GM23338 (cell line): ENCODE data around the gene ABL1. TPM values are rescaled to one million over a fixed set of nuclear protein-coding genes. Genes with fewer than 3 reads are reported as not detected.

Source experiments
- ATAC-seq: fragments of 200-7000 bp; cut with Tn5 transposase; 3 replicates; pipeline ENCODE4 v1.9.1; 2020
- DNase-seq: peaks from one replicate; pipeline ENCODE4 v3.0.0-alpha.2; 2015; ENCODE audit warnings: low spot score
- H2AFZ ChIP-seq: fragments of 200-600 bp; sonication (generic); 2 replicates; pipeline ENCODE4 v1.8.0; 2016; ENCODE audit warnings: antibody characterized with exemption, mild to moderate bottlenecking, moderate library complexity
- H3F3A ChIP-seq: fragments of 200-600 bp; sonication (generic); replicated peaks from 2 replicates; pipeline ENCODE4 v1.8.0; 2017; ENCODE audit warnings: antibody characterized with exemption, mixed run types, low read depth
- H3K27ac ChIP-seq: fragments of 200-600 bp; sonication (generic); 2 replicates; pipeline ENCODE4 v1.6.1; 2016; ENCODE audit warnings: low read depth
- H3K27me3 ChIP-seq: fragments of 200-600 bp; sonication (generic); 2 replicates; pipeline ENCODE4 v1.8.0; 2016; ENCODE audit warnings: mild to moderate bottlenecking, mixed run types, moderate library complexity; ENCODE audit not compliant: insufficient read depth
- H3K36me3 ChIP-seq: fragments of 200-600 bp; sonication (generic); 2 replicates; pipeline ENCODE4 v1.8.0; 2016; ENCODE audit warnings: mild to moderate bottlenecking; ENCODE audit not compliant: insufficient read depth
- H3K4me1 ChIP-seq: fragments of 200-600 bp; sonication (generic); 2 replicates; pipeline ENCODE4 v1.8.0; 2016; ENCODE audit warnings: mild to moderate bottlenecking, moderate library complexity; ENCODE audit not compliant: insufficient read depth
- H3K4me2 ChIP-seq: fragments of 200-600 bp; sonication (generic); 2 replicates; pipeline ENCODE4 v1.7.1; 2017; ENCODE audit warnings: mixed run types
- H3K4me3 ChIP-seq: fragments of 200-600 bp; sonication (generic); 2 replicates; pipeline ENCODE4 v1.6.1; 2016; ENCODE audit warnings: mixed run types
- H3K79me2 ChIP-seq: fragments of 200-600 bp; sonication (generic); replicated peaks from 2 replicates; pipeline ENCODE4 v1.8.0; 2017; ENCODE audit warnings: mild to moderate bottlenecking; ENCODE audit not compliant: insufficient read depth
- H3K9me2 ChIP-seq: fragments of 200-600 bp; sonication (generic); 2 replicates; pipeline ENCODE4 v1.8.0; 2017; ENCODE audit not compliant: insufficient read depth
- H4K20me1 ChIP-seq: fragments of 200-600 bp; sonication (generic); replicated peaks from 2 replicates; pipeline ENCODE4 v1.8.0; 2017; ENCODE audit warnings: mild to moderate bottlenecking; ENCODE audit not compliant: insufficient read depth
- H3K27ac Mint-ChIP-seq: 2 replicates; pipeline ENCODE4 v1.8.0; 2020; ENCODE audit warnings: inconsistent platforms, mild to moderate bottlenecking, moderate library complexity, mixed read lengths
- H3K27me3 Mint-ChIP-seq: 3 replicates; pipeline ENCODE4 v1.8.0; 2022; ENCODE audit warnings: low read depth, mild to moderate bottlenecking, moderate library complexity, mixed read lengths, inconsistent platforms; ENCODE audit not compliant: insufficient read depth, poor library complexity
- H3K36me3 Mint-ChIP-seq: 3 replicates; pipeline ENCODE4 v1.8.0; 2021; ENCODE audit warnings: low read depth, mild to moderate bottlenecking, inconsistent platforms, moderate library complexity, mixed read lengths
- H3K4me1 Mint-ChIP-seq: 3 replicates; pipeline ENCODE4 v1.8.0; 2020; ENCODE audit warnings: mild to moderate bottlenecking, inconsistent platforms, mixed read lengths
- H3K4me3 Mint-ChIP-seq: 3 replicates; pipeline ENCODE4 v1.8.0; 2021; ENCODE audit warnings: moderate library complexity, mild to moderate bottlenecking, inconsistent platforms, mixed read lengths
- H3K9me3 Mint-ChIP-seq: 3 replicates; pipeline ENCODE4 v1.8.0; 2020; ENCODE audit warnings: moderate library complexity, mild to moderate bottlenecking, inconsistent platforms, mixed read lengths
- CREB1 ChIP-seq: fragments of 250-450 bp; sonication (Bioruptor Pico); IDR thresholded peaks from 2 replicates; pipeline ENCODE4 v1.5.0; 2020; ENCODE audit warnings: low read depth, mild to moderate bottlenecking, moderate library complexity
- EZH2phosphoT487 ChIP-seq: fragments of 200-600 bp; sonication (generic); IDR thresholded peaks from one replicate; pipeline ENCODE4 v1.8.1; 2018; ENCODE audit warnings: antibody characterized with exemption; ENCODE audit not compliant: unreplicated experiment
- JUNB ChIP-seq: IDR thresholded peaks from one replicate; pipeline ENCODE4 v1.6.1; 2016; ENCODE audit warnings: antibody characterized with exemption; ENCODE audit not compliant: unreplicated experiment
- NANOG ChIP-seq: IDR thresholded peaks from 2 replicates; pipeline ENCODE4 v1.6.1; 2016; ENCODE audit warnings: antibody characterized with exemption, borderline replicate concordance
- POLR2AphosphoS5 ChIP-seq: IDR thresholded peaks from 2 replicates; pipeline ENCODE4 v1.6.1; 2016; ENCODE audit warnings: antibody characterized with exemption, low read depth
- STAT1 ChIP-seq: IDR thresholded peaks from one replicate; pipeline ENCODE4 v1.6.1; 2016; ENCODE audit warnings: antibody characterized with exemption; ENCODE audit not compliant: unreplicated experiment
- ZNF331 ChIP-seq: fragments of 250-450 bp; sonication (Bioruptor Pico); IDR thresholded peaks from 2 replicates; pipeline ENCODE4 v1.5.0; 2020; ENCODE audit warnings: low read depth, mild to moderate bottlenecking, moderate library complexity
- polyA plus RNA-seq: library from polyadenylated mRNA; unstranded; fragments of >200 nt; fragmentation: Nextera tagmentation; extraction: Ambion mirVana; gene quantifications from 2 replicates; pipeline ENCODE4 v1.2.1, GENCODE V29; 2016
- total RNA-seq: library from RNA; depleted of rRNA; stranded (reverse); fragments of >200 nt; shearing (Covaris generic); gene quantifications from 2 replicates; pipeline ENCODE4 v1.2.3, GENCODE V29; 2014
- TF ChIP-seq, protein P1 (sequence below): IDR thresholded peaks from one replicate; pipeline ENCODE4 v1.6.1; 2018; ENCODE audit warnings: antibody characterized with exemption; ENCODE audit not compliant: unreplicated experiment

ABL1 gene
- total and polyA plus RNA-seq, 2 experiments from 2014 or later = 20.7 to 85.1 TPM

DNA sequence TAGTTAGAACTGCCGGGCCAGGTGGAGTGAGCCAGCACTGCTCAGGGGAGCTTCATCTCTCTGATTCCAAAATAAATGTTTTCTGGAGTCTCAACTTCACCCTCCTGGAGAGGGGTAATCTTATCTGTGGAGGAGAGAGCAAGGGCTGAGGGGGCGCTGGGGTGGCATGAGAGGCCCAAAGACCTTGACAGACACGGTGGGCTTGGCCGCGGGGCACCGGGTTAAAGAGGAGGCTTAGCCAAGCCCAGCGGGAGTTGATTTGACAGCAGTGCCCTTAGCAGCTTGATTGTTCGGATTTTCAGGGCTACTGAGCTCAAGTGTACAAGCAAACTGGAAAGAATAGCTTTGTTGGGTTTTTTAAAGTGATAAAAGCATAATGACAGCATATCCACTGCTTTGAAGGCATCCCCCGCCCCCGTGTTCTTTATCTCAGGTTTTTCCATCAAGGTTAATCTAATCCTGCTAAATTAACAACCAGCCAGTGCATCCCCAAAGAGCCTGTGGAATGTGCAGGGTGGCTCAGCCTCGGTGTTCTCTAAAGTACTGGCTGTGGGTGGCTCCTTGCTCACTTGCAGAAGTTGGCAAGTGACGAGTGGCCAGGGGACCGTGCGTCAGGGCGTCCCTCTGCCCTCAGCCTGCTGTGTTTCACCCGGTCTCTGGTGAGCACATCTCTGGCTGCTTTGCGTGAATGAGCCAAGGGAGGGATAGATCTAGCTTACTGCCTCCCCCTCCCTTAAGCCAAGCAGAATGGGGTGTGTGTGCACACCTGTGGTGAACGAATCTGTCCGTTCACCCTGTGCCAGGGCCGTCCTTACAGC, 56.0 kb downstream of the ABL1 start:
- ATAC-seq (no peak), DNase-seq (no peak)
- Mint-ChIP-seq H3K4me3 (no peak overlapping the region), H3K27me3 (peaks cover 19% of the 10 kb centered on the region), H3K36me3 (peaks cover 21% of the 10 kb centered on the region), H3K4me1 (peaks cover 2% of the 10 kb centered on the region; the same call in 2 of the 3 replicates), H3K27ac (no peak overlapping the region), H3K9me3 (no peaks in the 10 kb centered on the region)
- Histone ChIP-seq H3K36me3 (peaks cover 4% of the 10 kb centered on the region; the same call in 1 of the 2 replicates), H3K79me2 (no peaks in the 10 kb centered on the region), H3K27ac (no peak overlapping the region), H3F3A (no peaks in the 10 kb centered on the region), H2AFZ (no peak overlapping the region), H4K20me1 (no peaks in the 10 kb centered on the region; the same call in 1 of the 2 replicates), H3K4me2 (no peak overlapping the region), H3K4me1 (no peaks in the 10 kb centered on the region), H3K4me3 (no peak overlapping the region), H3K27me3 (no peaks in the 10 kb centered on the region), H3K9me2 (no peaks in the 10 kb centered on the region)
- TF ChIP-seq POLR2AphosphoS5 = no peak
- no peak for TF ChIP-seq CREB1

DNA sequence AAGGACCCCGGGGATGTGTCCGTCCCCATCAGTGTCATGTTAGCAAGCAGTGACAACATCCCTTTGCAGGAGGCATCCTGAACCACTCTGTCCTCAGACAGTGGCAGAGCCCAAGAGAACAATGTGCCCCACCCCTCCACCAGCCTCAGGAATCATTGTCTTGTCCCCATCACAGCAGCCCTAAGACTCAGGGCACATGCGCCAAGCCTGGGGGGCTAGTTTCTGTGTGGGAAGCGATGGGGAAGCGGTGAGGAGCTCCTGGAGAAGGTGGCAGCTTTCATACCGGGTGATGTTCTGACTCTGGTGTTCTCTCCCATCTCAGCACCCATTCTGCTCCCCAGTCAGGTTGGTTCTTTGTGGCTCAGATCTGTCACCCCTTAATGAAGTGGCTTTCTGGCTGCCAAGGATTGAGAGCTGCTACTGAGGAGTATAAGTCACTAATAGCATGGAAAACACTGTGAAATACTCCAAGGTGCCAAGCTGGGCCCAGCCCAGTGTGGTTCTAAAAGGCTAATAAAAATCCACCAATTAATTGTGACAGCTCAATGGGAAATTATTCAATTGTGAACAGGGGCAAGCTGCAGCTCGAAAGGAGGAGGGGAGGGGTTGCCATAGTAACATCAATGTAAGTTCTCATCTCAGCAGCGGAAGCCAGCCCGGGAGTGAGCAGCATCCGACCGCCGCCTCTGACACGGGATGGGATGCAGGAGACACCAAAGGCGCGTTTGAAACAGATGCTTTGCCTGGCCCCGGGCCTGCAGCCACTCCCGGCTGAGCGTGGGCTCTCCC, 56.8 kb downstream of the ABL1 start:
- TF ChIP-seq STAT1 = no peak
- no peak for TF ChIP-seq JUNB
- no peak for TF ChIP-seq NANOG
- TF ChIP-seq POLR2AphosphoS5 = 0 out of 2 replicates have a peak, but pooled peaks have one; percentile 22
- TF ChIP-seq EZH2phosphoT487 = no peak
- Histone ChIP-seq H3F3A (no peaks in the 10 kb centered on the region), H3K4me3 (no peak overlapping the region), H4K20me1 (no peaks in the 10 kb centered on the region; the same call in 1 of the 2 replicates), H3K27ac (no peak overlapping the region), H2AFZ (no peak overlapping the region), H3K4me2 (no peak overlapping the region), H3K36me3 (peaks cover 4% of the 10 kb centered on the region; the same call in 1 of the 2 replicates), H3K9me2 (no peaks in the 10 kb centered on the region), H3K4me1 (no peaks in the 10 kb centered on the region), H3K79me2 (no peaks in the 10 kb centered on the region), H3K27me3 (no peaks in the 10 kb centered on the region)
- H3K36me3 Mint-ChIP-seq = peaks cover 15% of the 10 kb centered on the region
- H3K27ac Mint-ChIP-seq = no peak overlapping the region
- no peaks in the 10 kb centered on the region; the same call in 1 of the 3 replicates for H3K4me1 Mint-ChIP-seq
- no peak overlapping the region for H3K4me3 Mint-ChIP-seq
- H3K27me3 Mint-ChIP-seq = peaks cover 19% of the 10 kb centered on the region
- ATAC-seq (no peak), DNase-seq (no peak)
- no peaks in the 10 kb centered on the region for H3K9me3 Mint-ChIP-seq

DNA sequence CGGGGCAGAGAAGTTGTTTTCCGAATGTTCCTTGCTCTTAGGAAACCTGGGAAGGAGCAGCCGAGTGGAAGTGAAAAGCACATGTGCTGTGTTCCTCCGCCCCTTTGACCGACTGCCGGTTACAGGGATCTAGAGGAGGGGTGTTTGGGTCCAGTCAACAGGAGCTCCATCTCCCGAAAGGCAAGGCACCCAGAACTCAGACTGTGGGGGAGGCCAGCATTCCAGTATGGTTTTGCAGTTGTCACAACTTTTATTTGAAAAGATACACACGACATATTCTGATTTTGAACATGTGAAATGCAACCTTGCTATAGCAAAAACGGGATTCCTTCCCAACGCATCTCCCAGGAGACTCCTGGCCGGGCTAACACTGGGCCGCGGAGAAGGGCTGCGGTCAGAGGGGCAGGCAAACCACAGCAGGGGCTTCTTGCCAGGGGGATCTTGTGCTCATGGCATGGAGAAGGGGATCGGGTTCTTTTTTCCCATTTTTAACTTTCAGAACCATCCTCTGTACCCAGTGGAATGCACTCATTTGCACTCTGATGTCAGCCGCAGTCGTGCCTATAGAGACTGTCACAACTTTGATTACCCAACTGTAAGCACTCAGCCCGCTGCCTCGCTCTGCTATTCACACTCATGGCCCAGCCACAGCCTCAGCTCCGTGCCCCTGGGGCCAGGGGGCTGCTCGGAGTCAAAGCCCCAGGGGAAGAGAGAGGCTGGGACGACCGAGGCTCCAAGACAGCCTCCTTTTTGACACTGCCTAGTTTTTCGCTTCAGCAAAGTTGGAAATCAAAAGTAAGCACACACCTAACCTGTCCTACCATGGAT, 57.6 kb downstream of the ABL1 start:
- H3K4me3 ChIP-seq = no peak overlapping the region
- H3K4me1 Mint-ChIP-seq = no peaks in the 10 kb centered on the region; the same call in 2 of the 3 replicates
- H3K4me2 ChIP-seq = no peak overlapping the region
- H3K27ac Mint-ChIP-seq = peak overlapping the region; percentile 78; the same call in 1 of the 2 replicates
- H3K36me3 Mint-ChIP-seq = peaks cover 7% of the 10 kb centered on the region; the same call in 2 of the 3 replicates
- no peaks in the 10 kb centered on the region; the same call in 1 of the 2 replicates for H3K36me3 ChIP-seq
- H3K4me3 Mint-ChIP-seq = no peak overlapping the region
- H4K20me1 ChIP-seq = no peaks in the 10 kb centered on the region; the same call in 1 of the 2 replicates
- H3K9me2 ChIP-seq = no peaks in the 10 kb centered on the region
- H3K27me3 Mint-ChIP-seq = peaks cover 18% of the 10 kb centered on the region
- DNase-seq = no peak
- ATAC-seq = no peak
- no peaks in the 10 kb centered on the region for H3K4me1 ChIP-seq
- no peaks in the 10 kb centered on the region for H3F3A ChIP-seq
- no peaks in the 10 kb centered on the region for H3K9me3 Mint-ChIP-seq
- H3K27me3 ChIP-seq = no peaks in the 10 kb centered on the region
- no peak overlapping the region for H3K27ac ChIP-seq
- H2AFZ ChIP-seq = no peak overlapping the region
- no peaks in the 10 kb centered on the region for H3K79me2 ChIP-seq
- TF ChIP-seq EZH2phosphoT487 (no peak), POLR2AphosphoS5 (no peak), NANOG (no peak), ZNF331 (CRISPR knock-in tag) (no peak)
- TF ChIP-seq, protein P1, sequence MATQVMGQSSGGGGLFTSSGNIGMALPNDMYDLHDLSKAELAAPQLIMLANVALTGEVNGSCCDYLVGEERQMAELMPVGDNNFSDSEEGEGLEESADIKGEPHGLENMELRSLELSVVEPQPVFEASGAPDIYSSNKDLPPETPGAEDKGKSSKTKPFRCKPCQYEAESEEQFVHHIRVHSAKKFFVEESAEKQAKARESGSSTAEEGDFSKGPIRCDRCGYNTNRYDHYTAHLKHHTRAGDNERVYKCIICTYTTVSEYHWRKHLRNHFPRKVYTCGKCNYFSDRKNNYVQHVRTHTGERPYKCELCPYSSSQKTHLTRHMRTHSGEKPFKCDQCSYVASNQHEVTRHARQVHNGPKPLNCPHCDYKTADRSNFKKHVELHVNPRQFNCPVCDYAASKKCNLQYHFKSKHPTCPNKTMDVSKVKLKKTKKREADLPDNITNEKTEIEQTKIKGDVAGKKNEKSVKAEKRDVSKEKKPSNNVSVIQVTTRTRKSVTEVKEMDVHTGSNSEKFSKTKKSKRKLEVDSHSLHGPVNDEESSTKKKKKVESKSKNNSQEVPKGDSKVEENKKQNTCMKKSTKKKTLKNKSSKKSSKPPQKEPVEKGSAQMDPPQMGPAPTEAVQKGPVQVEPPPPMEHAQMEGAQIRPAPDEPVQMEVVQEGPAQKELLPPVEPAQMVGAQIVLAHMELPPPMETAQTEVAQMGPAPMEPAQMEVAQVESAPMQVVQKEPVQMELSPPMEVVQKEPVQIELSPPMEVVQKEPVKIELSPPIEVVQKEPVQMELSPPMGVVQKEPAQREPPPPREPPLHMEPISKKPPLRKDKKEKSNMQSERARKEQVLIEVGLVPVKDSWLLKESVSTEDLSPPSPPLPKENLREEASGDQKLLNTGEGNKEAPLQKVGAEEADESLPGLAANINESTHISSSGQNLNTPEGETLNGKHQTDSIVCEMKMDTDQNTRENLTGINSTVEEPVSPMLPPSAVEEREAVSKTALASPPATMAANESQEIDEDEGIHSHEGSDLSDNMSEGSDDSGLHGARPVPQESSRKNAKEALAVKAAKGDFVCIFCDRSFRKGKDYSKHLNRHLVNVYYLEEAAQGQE = no peak
